Activated B cell treated with CpG ODN at 0.5 μM for 24 hours (primary cell): ENCODE measurements around the gene MEF2D. TPM values are rescaled to one million over a fixed set of nuclear protein-coding genes. Genes with fewer than 3 reads are reported as not detected.

ENCODE experiments used
- ATAC-seq: fragments of 200-7000 bp; cut with Tn5 transposase; one replicate; pipeline ENCODE4 v1.10.0; 2021; ENCODE audit warnings: low read depth, mild to moderate bottlenecking, moderate library complexity
- CTCF ChIA-PET: fragments of 350-600 bp; sonication (Branson Sonifier 250); formaldehyde crosslinking; loops from one replicate; lab custom pipeline; 2021; ENCODE audit warnings: antibody characterized with exemption; lab: Charles Lee
- POLR2A ChIA-PET: fragments of 350-600 bp; sonication (Branson Sonifier 250); formaldehyde crosslinking; loops from one replicate; lab custom pipeline; 2021; ENCODE audit warnings: antibody characterized with exemption; lab: Charles Lee
- DNase-seq: peaks from one replicate; pipeline ENCODE4 v3.0.0; 2022
- H3K27ac Mint-ChIP-seq: one replicate; pipeline ENCODE4 v1.8.0; 2020; ENCODE audit warnings: mixed read lengths
- H3K27me3 Mint-ChIP-seq: one replicate; pipeline ENCODE4 v1.8.0; 2021; ENCODE audit warnings: mixed read lengths
- H3K36me3 Mint-ChIP-seq: one replicate; pipeline ENCODE4 v1.8.0; 2021; ENCODE audit warnings: low read depth, mixed read lengths
- H3K4me1 Mint-ChIP-seq: one replicate; pipeline ENCODE4 v1.8.0; 2021; ENCODE audit warnings: mixed read lengths
- H3K4me3 Mint-ChIP-seq: one replicate; pipeline ENCODE4 v1.8.0; 2020; ENCODE audit warnings: mild to moderate bottlenecking, mixed read lengths
- H3K9me3 Mint-ChIP-seq: one replicate; pipeline ENCODE4 v1.8.0; 2020; ENCODE audit warnings: mixed read lengths
- CTCF ChIP-seq: fragments of 200-600 bp; IDR thresholded peaks from one replicate; pipeline ENCODE4 v1.8.0; 2022; ENCODE audit warnings: antibody characterized with exemption, mild to moderate bottlenecking
- intact Hi-C: fragments of 100-400 bp; cut with micrococcal nuclease; formaldehyde crosslinking; loops from one replicate; pipeline ENCODE4 v1.15.1; 2024
- total RNA-seq: library from RNA; stranded (reverse); gene quantifications from 2 replicates; pipeline ENCODE4 v1.2.3, GENCODE V29; 2022

MEF2D gene
- total RNA-seq, 1 donor from 2014 or later: 114 TPM

GRCh38 chr1:156497743-156498431, 2.7 kb downstream of the MEF2D start:
- intact Hi-C loops: no loop called here
- Mint-ChIP-seq H3K4me1 (peaks cover 77% of the 10 kb centered on the region), H3K9me3 (no peaks in the 10 kb centered on the region), H3K36me3 (peaks cover 43% of the 10 kb centered on the region), H3K27ac (peak overlapping the region; percentile 82), H3K27me3 (no peaks in the 10 kb centered on the region), H3K4me3 (peak overlapping the region; percentile 94)
- ChIA-PET POLR2A (interaction anchor here (0.6 to 21.6 kb wide), 12 partner anchors 10 to 1682 kb away, joined by 3 to 1179 read pairs (median 6); partner anchors contain the start of gene NAXE), CTCF (interaction anchor here (0.9 to 7.9 kb wide), 6 partner anchors 9 to 110 kb away, joined by 3 to 164 read pairs (median 8); no protein-coding TSS in a partner anchor)
- no peak for DNase-seq
- no peak for ATAC-seq
- no peak for TF ChIP-seq CTCF

- Mint-ChIP-seq H3K27me3 (no peaks in the 10 kb centered on the region), H3K4me3 (peak overlapping the region; percentile 94), H3K4me1 (peaks cover 77% of the 10 kb centered on the region), H3K9me3 (no peaks in the 10 kb centered on the region), H3K36me3 (peaks cover 47% of the 10 kb centered on the region), H3K27ac (peak overlapping the region; percentile 82)
- DNase-seq (no peak), ATAC-seq (no peak)
- POLR2A ChIA-PET: interaction anchor here (0.6 to 22.2 kb wide), 7 partner anchors 2 to 1683 kb away, joined by 3 to 1179 read pairs (median 4); partner anchors contain the start of genes MEF2D and NAXE
- intact Hi-C loops: no loop called here
- CTCF ChIA-PET: interaction anchor here (1.6 to 2.0 kb wide), 4 partner anchors 8 to 111 kb away, joined by 3 to 14 read pairs (median 8); no protein-coding TSS in a partner anchor
- TF ChIP-seq CTCF: no peak
Measured at GRCh38 chr1:156497078-156497742, 3.4 kb downstream of the MEF2D start.

- no peak for TF ChIP-seq CTCF
- DNase-seq (no peak), ATAC-seq (no peak)
- Mint-ChIP-seq H3K4me3 (peak overlapping the region; percentile 94), H3K36me3 (peaks cover 51% of the 10 kb centered on the region), H3K27me3 (no peaks in the 10 kb centered on the region), H3K4me1 (peaks cover 77% of the 10 kb centered on the region), H3K9me3 (no peaks in the 10 kb centered on the region), H3K27ac (peak overlapping the region; percentile 82)
- ChIA-PET POLR2A (interaction anchor here (0.6 to 22.2 kb wide), 5 partner anchors 3 to 147 kb away, joined by 3 to 1179 read pairs (median 7); partner anchors contain the start of genes MEF2D and NAXE), CTCF (interaction anchor here (1.6 to 1.7 kb wide), 2 partner anchors 16 to 112 kb away, joined by 7 to 14 read pairs; no protein-coding TSS in a partner anchor)
- intact Hi-C loops: no loop called here
Measured at GRCh38 chr1:156496211-156496761, 4.3 kb downstream of the MEF2D start.

GRCh38 chr1:156495401-156496140, 5.0 kb downstream of the MEF2D start:
- peak overlapping the region; percentile 94 for H3K4me3 Mint-ChIP-seq
- H3K36me3 Mint-ChIP-seq: peaks cover 52% of the 10 kb centered on the region
- H3K4me1 Mint-ChIP-seq: peaks cover 84% of the 10 kb centered on the region
- ChIA-PET CTCF (interaction anchor here (1.4 kb wide), 1 partner anchor 15 kb away, joined by 9 read pairs; no protein-coding TSS in a partner anchor), POLR2A (interaction anchor here (0.6 to 22.2 kb wide), 4 partner anchors 3 to 148 kb away, joined by 3 to 1179 read pairs (median 591); partner anchors contain the start of gene MEF2D)
- DNase-seq: no peak
- TF ChIP-seq CTCF: no peak
- intact Hi-C loops: no loop called here
- peak overlapping the region; percentile 82 for H3K27ac Mint-ChIP-seq
- no peak for ATAC-seq
- H3K27me3 Mint-ChIP-seq: no peaks in the 10 kb centered on the region
- no peaks in the 10 kb centered on the region for H3K9me3 Mint-ChIP-seq
